ENCODE results near the gene GAS2.

DNA sequence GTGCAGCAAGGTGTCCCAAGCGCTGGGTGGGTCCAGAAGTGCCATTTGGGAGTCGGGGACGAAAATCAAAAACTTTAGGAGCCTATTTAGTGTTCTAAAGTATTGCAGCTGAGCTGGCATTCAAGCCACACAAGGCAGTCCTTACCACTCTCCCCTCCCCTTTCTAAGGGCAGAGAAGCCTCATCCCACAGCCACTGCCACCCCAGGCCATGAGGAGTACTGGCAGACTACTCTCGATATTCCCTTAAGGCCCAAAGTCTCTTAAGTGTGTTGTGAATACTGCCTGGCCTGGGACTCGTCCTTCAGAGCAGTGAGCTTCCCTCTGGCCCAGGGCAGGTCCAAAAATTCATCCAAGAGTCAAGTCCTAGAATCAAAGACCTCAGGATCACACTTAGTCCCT lies 48.5 kb upstream of the GAS2 start:
- TF ChIP-seq CTCF (IDR thresholded peaks at IDR 0.05) (no peak), POLR2A (IDR thresholded peaks at IDR 0.05) (no peak)

Measured in uterus (tissue), 2 donors.